ENCODE measurements around the gene SAMD7.

SAMD7 gene

GRCh38 chr3:169907944-169908343, 3.4 kb upstream of the SAMD7 start:
- DNase-seq (ENCODE audit: low read depth in 3 of 3): no peak

- no peak for DNase-seq (ENCODE audit: low read depth in 3 of 3)
Measured at GRCh38 chr3:169913323-169913722, 2.0 kb downstream of the SAMD7 start.

- DNase-seq (ENCODE audit: low read depth in 3 of 3): no peak
Measured at GRCh38 chr3:169914321-169914720, 2.9 kb downstream of the SAMD7 start.

- no peak for DNase-seq (ENCODE audit: low read depth in 3 of 3)
Measured at GRCh38 chr3:169923189-169923588, 11.8 kb downstream of the SAMD7 start.

- DNase-seq (ENCODE audit: low read depth in 3 of 3): no peak
Measured at GRCh38 chr3:169923831-169924230, 12.5 kb downstream of the SAMD7 start.

GRCh38 chr3:169929830-169930519, 18.6 kb downstream of the SAMD7 start:
- DNase-seq (ENCODE audit: low read depth in 3 of 3): no peak

- no peak for DNase-seq (ENCODE audit: low read depth in 3 of 3)
Measured at GRCh38 chr3:169930843-169931242, 19.5 kb downstream of the SAMD7 start.

- DNase-seq (ENCODE audit: low read depth in 3 of 3): no peak
Measured at GRCh38 chr3:169931747-169932520, 20.6 kb downstream of the SAMD7 start.

GRCh38 chr3:169939320-169939719, 27.9 kb downstream of the SAMD7 start:
- DNase-seq (ENCODE audit: low read depth in 3 of 3): no peak

GRCh38 chr3:169939751-169940150, 28.4 kb downstream of the SAMD7 start:
- DNase-seq (ENCODE audit: low read depth in 3 of 3): no peak

- no peak for DNase-seq (ENCODE audit: low read depth in 3 of 3)
Measured at GRCh38 chr3:169940470-169941181, 29.3 kb downstream of the SAMD7 start.

- no peak for DNase-seq (ENCODE audit: low read depth in 3 of 3)
Measured at GRCh38 chr3:169945313-169945712, 33.9 kb downstream of the SAMD7 start.

- no peak for DNase-seq (ENCODE audit: low read depth in 3 of 3)
Measured at GRCh38 chr3:169946336-169946735, 35.0 kb downstream of the SAMD7 start.

GRCh38 chr3:169948559-169949448, 37.4 kb downstream of the SAMD7 start:
- DNase-seq (ENCODE audit: low read depth in 3 of 3): no peak

GRCh38 chr3:169952045-169952444, 40.7 kb downstream of the SAMD7 start:
- DNase-seq (ENCODE audit: low read depth in 3 of 3): no peak

GRCh38 chr3:169953462-169954141, 42.2 kb downstream of the SAMD7 start:
- DNase-seq (ENCODE audit: low read depth in 3 of 3): no peak

- DNase-seq (ENCODE audit: low read depth in 3 of 3): no peak
Measured at GRCh38 chr3:169954142-169954756, 42.9 kb downstream of the SAMD7 start.

- no peak for DNase-seq (ENCODE audit: low read depth in 3 of 3)
Measured at GRCh38 chr3:169955406-169955805, 44.0 kb downstream of the SAMD7 start.

GRCh38 chr3:169964176-169964575, 52.8 kb downstream of the SAMD7 start:
- DNase-seq (ENCODE audit: low read depth in 3 of 3): no peak

- no peak for DNase-seq (ENCODE audit: low read depth in 3 of 3)
Measured at GRCh38 chr3:169965562-169966427, 54.4 kb downstream of the SAMD7 start.

All from stimulated activated CD4-positive, alpha-beta T cell treated with anti-CD3 and anti-CD28 coated beads, TNF-alpha, amount 100 ng/mL, for 4 hours (primary cell).